ENCODE data around the gene CEACAM19.

- no peak for TF ChIP-seq CTCF (IDR thresholded peaks at IDR 0.05)
- TF ChIP-seq POLR2A (IDR thresholded peaks at IDR 0.05): no peak
Measured at GRCh38 chr19:44627631-44628030, 43.7 kb upstream of the CEACAM19 start.

Measured in uterus (tissue), 2 donors.